ENCODE data around the gene GSTM1. TPM values are rescaled to one million over a fixed set of nuclear protein-coding genes. Genes with fewer than 3 reads are reported as not detected.
A peak's percentile ranks its signal among the peaks of the same experiment; 100 is the strongest.
"Not testable (repeated sequence)": the region's sequence is repeated elsewhere in the genome, so short reads cannot be mapped to it uniquely, and the experiment has no call there.

The GSTM1 gene
- total RNA-seq, 1 experiment from 2014 or later = not detected

GRCh38 chr1:109671067-109671466 is 16.6 kb upstream of the GSTM1 start:
- POLR2A ChIA-PET (ENCODE audit: unreplicated experiment) = no interaction called here
- Histone ChIP-seq H3K27ac (ENCODE audit: low read length) (no peak overlapping the region), H3K27me3 (ENCODE audit: low read length) (no peaks in the 10 kb centered on the region), H3K4me3 (ENCODE audit: low read length) (no peak overlapping the region), H3K9me2 (replicated peaks; ENCODE audit: low read length) (no peaks in the 10 kb centered on the region), H3K9ac (ENCODE audit: low read length) (no peak overlapping the region), H3K36me3 (ENCODE audit: low read depth, low read length) (no peaks in the 10 kb centered on the region), H3K9me3 (ENCODE audit: low read length) (no peaks in the 10 kb centered on the region), H3F3A (ENCODE audit: low read length, unreplicated experiment) (no peaks in the 10 kb centered on the region), H3K79me2 (ENCODE audit: low read length) (no peaks in the 10 kb centered on the region), H3K4me1 (ENCODE audit: insufficient read depth, low read length) (peaks cover 10% of the 10 kb centered on the region; the same call in 1 of the 2 replicates), H4K20me1 (ENCODE audit: low read length) (no peaks in the 10 kb centered on the region), H2AFZ (ENCODE audit: low read length) (no peak overlapping the region), H3K4me2 (ENCODE audit: low read length) (no peak overlapping the region)
- BruUV-seq (replicated peaks) = no TSS peak
- no peak for DNase-seq
- CTCF ChIA-PET = interaction anchor here (0.6 kb wide), 1 partner anchor 125 kb away, joined by 3 read pairs; no protein-coding TSS in a partner anchor
- intact Hi-C loops (cut with micrococcal nuclease) = no loop called here
- TF ChIP-seq EZH2phosphoT487 (IDR thresholded peaks at IDR 0.05; ENCODE audit: borderline replicate concordance, low read length) (no peak), CTCF (conservative IDR thresholded peaks at IDR 0.05; ENCODE audit: low read depth, low read length) (no peak), EZH2 (IDR thresholded peaks at IDR 0.05; ENCODE audit: low read length, unreplicated experiment) (no peak)
- no peak for ATAC-seq

- H3K9ac ChIP-seq (ENCODE audit: low read length); ATAC-seq; H3K4me2 ChIP-seq (ENCODE audit: low read length); CTCF ChIA-PET; H3K4me1 ChIP-seq (ENCODE audit: insufficient read depth, low read length); H3K9me2 ChIP-seq (replicated peaks; ENCODE audit: low read length); H3K27me3 ChIP-seq (ENCODE audit: low read length); H3K27ac ChIP-seq (ENCODE audit: low read length); DNase-seq; H2AFZ ChIP-seq (ENCODE audit: low read length); BruUV-seq (replicated peaks); H3F3A ChIP-seq (ENCODE audit: low read length, unreplicated experiment); H3K79me2 ChIP-seq (ENCODE audit: low read length); POLR2A ChIA-PET (ENCODE audit: unreplicated experiment); H3K9me3 ChIP-seq (ENCODE audit: low read length); intact Hi-C loops (cut with micrococcal nuclease); H3K4me3 ChIP-seq (ENCODE audit: low read length); H4K20me1 ChIP-seq (ENCODE audit: low read length); H3K36me3 ChIP-seq (ENCODE audit: low read depth, low read length): not testable (repeated sequence)
Observed at GRCh38 chr1:109673861-109674260, 13.8 kb upstream of the GSTM1 start.

GRCh38 chr1:109676683-109677381 is 10.8 kb upstream of the GSTM1 start:
- BruUV-seq (replicated peaks); H3K9ac ChIP-seq (ENCODE audit: low read length); H3K4me3 ChIP-seq (ENCODE audit: low read length); POLR2A ChIA-PET (ENCODE audit: unreplicated experiment); H3K36me3 ChIP-seq (ENCODE audit: low read depth, low read length); H3K4me1 ChIP-seq (ENCODE audit: insufficient read depth, low read length); H3K9me3 ChIP-seq (ENCODE audit: low read length); H3K79me2 ChIP-seq (ENCODE audit: low read length); H3K9me2 ChIP-seq (replicated peaks; ENCODE audit: low read length); DNase-seq; H3F3A ChIP-seq (ENCODE audit: low read length, unreplicated experiment); intact Hi-C loops (cut with micrococcal nuclease); H3K27ac ChIP-seq (ENCODE audit: low read length); H2AFZ ChIP-seq (ENCODE audit: low read length); H4K20me1 ChIP-seq (ENCODE audit: low read length); H3K4me2 ChIP-seq (ENCODE audit: low read length); H3K27me3 ChIP-seq (ENCODE audit: low read length): not testable (repeated sequence)
- ATAC-seq = peak; percentile 59
- CTCF ChIA-PET = interaction anchor here (0.5 kb wide), 1 partner anchor 73 kb away, joined by 4 read pairs; no protein-coding TSS in a partner anchor

Data from PC-3 (cell line).